Parathyroid adenoma (tissue), 2 donors: ENCODE data around the gene LARP4B.

Source experiments
- H2AFZ ChIP-seq: fragments of 300-600 bp; sonication (generic); one replicate; pipeline ENCODE4 v1.7.0; 2017; ENCODE audit warnings: antibody characterized with exemption, mild to moderate bottlenecking
- H3K27ac ChIP-seq: fragments of 300-600 bp; sonication (generic); one replicate; pipeline ENCODE4 v1.7.0; 2017
- H3K27me3 ChIP-seq: fragments of 300-600 bp; sonication (generic); one replicate; pipeline ENCODE4 v1.7.0; 2017; ENCODE audit warnings: low read length; ENCODE audit not compliant: control insufficient read depth, insufficient read depth
- H3K36me3 ChIP-seq: fragments of 300-600 bp; sonication (generic); one replicate; pipeline ENCODE4 v1.7.0; 2017; ENCODE audit warnings: low read length; ENCODE audit not compliant: control insufficient read depth, insufficient read depth
- H3K4me1 ChIP-seq: fragments of 300-600 bp; sonication (generic); one replicate; pipeline ENCODE4 v1.7.0; 2017; ENCODE audit warnings: control low read depth
- H3K4me2 ChIP-seq: fragments of 300-600 bp; sonication (generic); one replicate; pipeline ENCODE4 v1.7.0; 2017; ENCODE audit warnings: low read length
- H3K4me3 ChIP-seq: fragments of 300-600 bp; sonication (generic); one replicate; pipeline ENCODE4 v1.7.0; 2017; ENCODE audit warnings: low read depth, low read length
- H3K79me2 ChIP-seq: fragments of 300-600 bp; sonication (generic); one replicate; pipeline ENCODE4 v1.7.0; 2017; ENCODE audit warnings: control low read depth
- H3K9ac ChIP-seq: fragments of 300-600 bp; sonication (generic); one replicate; pipeline ENCODE4 v1.7.0; 2017; ENCODE audit warnings: mild to moderate bottlenecking
- H3K9me3 ChIP-seq: fragments of 300-600 bp; sonication (generic); one replicate; pipeline ENCODE4 v1.7.0; 2017; ENCODE audit warnings: low read length; ENCODE audit not compliant: control insufficient read depth
- TF ChIP-seq, protein P1 (sequence below): fragments of 300-600 bp; sonication (generic); IDR thresholded peaks from one replicate; pipeline ENCODE4 v1.7.0; 2017; ENCODE audit warnings: antibody characterized with exemption, mild to moderate bottlenecking
- donor health status: primary hyperparathyroidism.

The LARP4B gene

DNA sequence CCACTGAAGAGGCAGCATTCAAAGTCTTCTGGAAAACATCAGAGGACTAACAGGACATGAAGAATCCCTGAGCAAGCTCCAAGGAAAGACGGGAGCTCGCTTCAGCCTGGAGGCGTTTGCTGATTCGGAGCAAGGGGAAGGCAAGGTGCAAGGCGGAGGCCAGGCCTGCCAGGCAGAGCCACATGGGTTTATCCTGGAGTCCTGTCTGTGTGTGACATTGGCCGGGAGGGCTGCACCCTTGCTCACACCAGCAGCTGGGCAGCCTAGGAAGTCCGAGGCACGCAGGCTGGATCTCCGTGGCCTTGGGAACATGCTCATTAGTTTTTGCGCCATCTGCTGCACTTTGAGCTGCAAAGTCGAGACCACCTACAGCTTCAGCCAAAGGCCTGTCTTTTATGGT is 22.3 kb upstream of the LARP4B start:
- Histone ChIP-seq H3K4me1 (no peaks in the 10 kb centered on the region), H3K9ac (no peak overlapping the region), H2AFZ (no peak overlapping the region), H3K79me2 (no peaks in the 10 kb centered on the region), H3K4me2 (no peak overlapping the region), H3K4me3 (no peak overlapping the region), H3K9me3 (no peaks in the 10 kb centered on the region), H3K27ac (no peak overlapping the region), H3K36me3 (no peaks in the 10 kb centered on the region), H3K27me3 (no peaks in the 10 kb centered on the region)
- TF ChIP-seq, protein P1, sequence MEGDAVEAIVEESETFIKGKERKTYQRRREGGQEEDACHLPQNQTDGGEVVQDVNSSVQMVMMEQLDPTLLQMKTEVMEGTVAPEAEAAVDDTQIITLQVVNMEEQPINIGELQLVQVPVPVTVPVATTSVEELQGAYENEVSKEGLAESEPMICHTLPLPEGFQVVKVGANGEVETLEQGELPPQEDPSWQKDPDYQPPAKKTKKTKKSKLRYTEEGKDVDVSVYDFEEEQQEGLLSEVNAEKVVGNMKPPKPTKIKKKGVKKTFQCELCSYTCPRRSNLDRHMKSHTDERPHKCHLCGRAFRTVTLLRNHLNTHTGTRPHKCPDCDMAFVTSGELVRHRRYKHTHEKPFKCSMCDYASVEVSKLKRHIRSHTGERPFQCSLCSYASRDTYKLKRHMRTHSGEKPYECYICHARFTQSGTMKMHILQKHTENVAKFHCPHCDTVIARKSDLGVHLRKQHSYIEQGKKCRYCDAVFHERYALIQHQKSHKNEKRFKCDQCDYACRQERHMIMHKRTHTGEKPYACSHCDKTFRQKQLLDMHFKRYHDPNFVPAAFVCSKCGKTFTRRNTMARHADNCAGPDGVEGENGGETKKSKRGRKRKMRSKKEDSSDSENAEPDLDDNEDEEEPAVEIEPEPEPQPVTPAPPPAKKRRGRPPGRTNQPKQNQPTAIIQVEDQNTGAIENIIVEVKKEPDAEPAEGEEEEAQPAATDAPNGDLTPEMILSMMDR, result no peak

DNA sequence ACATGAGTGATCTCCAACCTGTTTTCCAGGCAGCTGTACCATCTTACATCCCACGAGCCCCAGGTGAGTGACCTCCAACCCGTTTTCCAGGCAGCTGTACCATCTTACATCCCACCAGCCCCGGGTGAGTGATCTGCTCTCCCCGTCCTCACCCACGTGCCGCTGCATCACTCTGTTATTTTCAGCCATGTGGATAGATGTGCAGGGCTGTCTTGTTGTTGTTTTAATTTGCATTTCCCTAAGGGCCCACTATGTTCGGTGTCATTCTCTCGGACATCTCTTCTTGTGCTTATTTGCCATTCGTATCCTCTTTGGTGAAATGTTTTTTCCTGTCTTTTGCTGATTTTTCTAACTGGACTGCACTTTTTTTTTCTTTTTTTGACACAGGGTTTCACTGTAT is 17.9 kb upstream of the LARP4B start:
- H3K9me3 ChIP-seq, result no peaks in the 10 kb centered on the region
- no peak overlapping the region for H2AFZ ChIP-seq
- no peaks in the 10 kb centered on the region for H3K79me2 ChIP-seq
- no peak overlapping the region for H3K4me2 ChIP-seq
- H3K36me3 ChIP-seq, result no peaks in the 10 kb centered on the region
- H3K4me3 ChIP-seq, result no peak overlapping the region
- no peak overlapping the region for H3K27ac ChIP-seq
- no peak overlapping the region for H3K9ac ChIP-seq
- TF ChIP-seq, protein P1, result no peak
- H3K4me1 ChIP-seq, result no peaks in the 10 kb centered on the region
- H3K27me3 ChIP-seq, result no peaks in the 10 kb centered on the region

DNA sequence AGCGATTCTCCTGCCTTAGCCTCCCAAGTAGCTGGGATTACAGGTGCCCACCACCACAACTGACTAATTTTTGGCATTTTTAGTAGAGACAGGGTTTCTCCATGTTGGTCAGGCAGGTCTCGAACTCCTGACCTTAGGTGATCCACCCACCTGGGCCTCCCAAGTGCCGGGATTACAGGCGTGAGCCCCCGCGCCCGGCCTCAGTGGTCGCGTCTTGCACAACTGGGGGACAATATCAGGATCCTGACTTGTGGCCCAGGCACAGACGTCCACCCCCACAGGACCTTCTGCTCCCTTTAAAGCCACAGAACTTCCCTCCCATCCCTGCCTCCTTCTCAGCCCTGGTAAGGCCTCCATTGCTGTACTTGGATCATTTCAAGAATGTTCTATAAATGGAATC is 16.8 kb upstream of the LARP4B start:
- Histone ChIP-seq H3K4me2 (no peak overlapping the region), H3K4me3 (no peak overlapping the region)
- TF ChIP-seq, protein P1, result no peak

DNA sequence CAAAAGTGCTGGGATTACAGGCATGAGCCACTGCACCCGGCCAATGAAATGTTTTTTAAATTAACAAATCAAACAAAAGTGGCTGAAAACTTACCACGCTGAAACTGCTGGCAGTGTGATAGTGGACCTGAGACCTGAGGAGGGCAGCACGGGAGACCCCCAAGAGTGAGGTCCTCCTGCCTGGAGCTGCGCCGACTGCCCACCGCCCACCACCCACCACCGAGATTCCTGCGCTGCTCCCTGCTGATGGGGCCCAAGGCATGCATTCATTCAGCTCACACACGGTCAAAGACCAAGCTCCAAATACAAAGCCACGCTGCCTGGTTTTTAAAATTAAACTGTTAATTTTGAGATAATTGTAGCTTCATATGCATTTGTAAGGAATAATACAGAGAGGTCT is 16.4 kb upstream of the LARP4B start:
- H3K36me3 ChIP-seq, result no peaks in the 10 kb centered on the region
- H2AFZ ChIP-seq, result no peak overlapping the region
- H3K4me2 ChIP-seq, result no peak overlapping the region
- no peaks in the 10 kb centered on the region for H3K79me2 ChIP-seq
- no peak overlapping the region for H3K9ac ChIP-seq
- no peaks in the 10 kb centered on the region for H3K4me1 ChIP-seq
- H3K9me3 ChIP-seq, result no peaks in the 10 kb centered on the region
- H3K27me3 ChIP-seq, result no peaks in the 10 kb centered on the region
- H3K27ac ChIP-seq, result no peak overlapping the region
- no peak overlapping the region for H3K4me3 ChIP-seq
- TF ChIP-seq, protein P1, result no peak

More for the DNA sequence above, 16.8 kb upstream of the LARP4B start:
- no peaks in the 10 kb centered on the region for H3K36me3 ChIP-seq
- no peak overlapping the region for H2AFZ ChIP-seq
- no peak overlapping the region for H3K9ac ChIP-seq
- H3K9me3 ChIP-seq, result no peaks in the 10 kb centered on the region
- no peak overlapping the region for H3K27ac ChIP-seq
- H3K27me3 ChIP-seq, result no peaks in the 10 kb centered on the region
- H3K4me1 ChIP-seq, result no peaks in the 10 kb centered on the region
- no peaks in the 10 kb centered on the region for H3K79me2 ChIP-seq

DNA sequence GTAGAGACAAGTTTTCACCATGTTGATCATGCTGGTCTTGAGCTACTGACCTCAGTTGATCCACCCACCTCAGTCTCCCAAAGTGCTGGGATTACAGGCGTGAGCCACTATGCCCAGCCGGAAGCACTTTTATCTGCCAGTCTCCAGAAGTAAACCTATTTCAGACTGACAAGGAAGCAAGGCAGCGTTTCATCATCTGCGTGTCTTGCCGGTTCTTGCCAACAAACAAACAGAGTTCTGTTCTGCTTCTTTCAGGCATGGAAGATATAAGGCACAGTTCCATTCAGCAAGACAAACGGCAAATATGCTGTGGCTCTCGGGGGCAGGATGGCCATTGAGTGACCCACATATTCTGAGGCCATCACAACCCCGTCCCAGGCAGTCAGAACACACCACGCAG is 15.5 kb upstream of the LARP4B start:
- H3K9ac ChIP-seq, result no peak overlapping the region
- no peaks in the 10 kb centered on the region for H3K9me3 ChIP-seq
- H3K27me3 ChIP-seq, result no peaks in the 10 kb centered on the region
- H3K4me1 ChIP-seq, result no peaks in the 10 kb centered on the region
- H3K4me3 ChIP-seq, result no peak overlapping the region
- no peak overlapping the region for H3K27ac ChIP-seq
- no peak overlapping the region for H2AFZ ChIP-seq
- H3K4me2 ChIP-seq, result no peak overlapping the region
- no peaks in the 10 kb centered on the region for H3K79me2 ChIP-seq
- no peaks in the 10 kb centered on the region for H3K36me3 ChIP-seq
- TF ChIP-seq, protein P1, result no peak
